K562 (cell line): ENCODE measurements around the gene CSF1. TPM values are rescaled to one million over a fixed set of nuclear protein-coding genes. Genes with fewer than 3 reads are reported as not detected.

Experiments used
- CC2D1A ChIP-seq: fragments of 450-650 bp; IDR thresholded peaks from 2 replicates; pipeline ENCODE4 v1.6.1; 2017; ENCODE audit warnings: mild to moderate bottlenecking
- DACH1 ChIP-seq: fragments of 450-650 bp; IDR thresholded peaks from 2 replicates; pipeline ENCODE4 v1.6.1; 2018; ENCODE audit not compliant: partially characterized antibody
- FOSL1 ChIP-seq: fragments of 200-800 bp; sonication (Bioruptor generic); conservative IDR thresholded peaks from 2 replicates; pipeline ENCODE4 v1.6.1; 2016; ENCODE audit warnings: missing genetic modification characterization, missing compliant biosample characterization
- HNRNPL ChIP-seq: fragments of 200-400 bp; formaldehyde crosslinking; IDR thresholded peaks from 2 replicates; pipeline ENCODE4 v1.6.1; 2017; ENCODE audit warnings: low read depth, mild to moderate bottlenecking, low read length
- L3MBTL2 ChIP-seq: fragments of 450-650 bp; IDR thresholded peaks from 2 replicates; pipeline ENCODE4 v1.6.1; 2016; ENCODE audit warnings: mild to moderate bottlenecking, moderate library complexity
- MAFK ChIP-seq: IDR thresholded peaks from 2 replicates; pipeline ENCODE4 v1.6.1; 2011; ENCODE audit warnings: low read length, improper control_type of control experiment
- SMARCC2 ChIP-seq: fragments of 450-650 bp; IDR thresholded peaks from 2 replicates; pipeline ENCODE4 v1.6.1; 2017; ENCODE audit warnings: antibody characterized with exemption, moderate library complexity, mild to moderate bottlenecking, low read depth
- STAG1 ChIP-seq: sonication (generic); formaldehyde crosslinking; IDR thresholded peaks from 2 replicates; pipeline ENCODE4 v1.5.0; 2020; ENCODE audit warnings: missing genetic modification reagents, borderline replicate concordance
- TAF15 ChIP-seq: fragments of 200-400 bp; formaldehyde crosslinking; IDR thresholded peaks from 2 replicates; pipeline ENCODE4 v1.6.1; 2017; ENCODE audit warnings: mild to moderate bottlenecking, low read depth, low read length, moderate library complexity
- ZKSCAN8 ChIP-seq: fragments of 200-800 bp; sonication (Bioruptor generic); IDR thresholded peaks from 2 replicates; pipeline ENCODE4 v1.6.1; 2016; ENCODE audit warnings: missing genetic modification characterization, missing compliant biosample characterization
- ZNF384 ChIP-seq: IDR thresholded peaks from 2 replicates; pipeline ENCODE4 v1.6.1; 2012; ENCODE audit warnings: low read depth, low read length, improper control_type of control experiment
- ZNF444 ChIP-seq: fragments of 250-450 bp; sonication (Bioruptor Pico); IDR thresholded peaks from 2 replicates; pipeline ENCODE4 v1.4.0; 2020; ENCODE audit warnings: mild to moderate bottlenecking, moderate library complexity
- ZNF830 ChIP-seq: fragments of 250-450 bp; sonication (Bioruptor Pico); IDR thresholded peaks from 2 replicates; pipeline ENCODE4 v1.5.0; 2021; ENCODE audit warnings: mild to moderate bottlenecking
- polyA plus RNA-seq, 8 experiments: library from polyadenylated mRNA; depleted of rRNA in 4 of 8; stranded (reverse) in 5 of 8; unstranded in 3 of 8; fragments of >200 nt; fragmentation: Nextera tagmentation in 2 of 8; fragmentation: Illumina TruSeq in 1 of 8; extraction: Ambion mirVana in 2 of 8; extraction: Trizol in 1 of 8; gene quantifications; 2 replicates each; pipeline versions ENCODE4 v1.2.1 to v1.2.3, GENCODE V29; 2011 to 2014; ENCODE audit warnings: inconsistent platforms in 1 of 8, missing spikeins in 1 of 8
- total RNA-seq, 7 experiments: library from RNA; depleted of rRNA in 6 of 7; stranded (reverse); fragments of >200 nt in 6 of 7; fragmentation: Illumina TruSeq in 2 of 7; extraction: Trizol in 2 of 7; gene quantifications; 2 replicates each; pipeline versions ENCODE4 v1.2.1 to v1.2.3, GENCODE V29; 2011 to 2021; ENCODE audit warnings: low replicate concordance in 1 of 7
- TF ChIP-seq, protein P1 (sequence below): IDR thresholded peaks from 3 replicates; pipeline ENCODE4 v1.6.1; 2011; ENCODE audit warnings: borderline replicate concordance, mild to moderate bottlenecking; ENCODE audit not compliant: insufficient read length, insufficient read depth
- TF ChIP-seq, protein P2 (sequence below): sonication (generic); formaldehyde crosslinking; IDR thresholded peaks from 2 replicates; pipeline ENCODE4 v1.8.0; 2023; ENCODE audit warnings: mild to moderate bottlenecking, missing genetic modification reagents
- TF ChIP-seq, protein P3 (sequence below): fragments of 450-650 bp; formaldehyde crosslinking; conservative IDR thresholded peaks from 2 replicates; pipeline ENCODE4 v1.4.0; 2022; ENCODE audit warnings: mild to moderate bottlenecking, missing genetic modification characterization
- TF ChIP-seq, protein P4 (sequence below): fragments of 450-650 bp; formaldehyde crosslinking; IDR thresholded peaks from 2 replicates; pipeline ENCODE4 v1.4.0; 2020; ENCODE audit warnings: mild to moderate bottlenecking, moderate library complexity
- TF ChIP-seq, protein P5 (sequence below): sonication (generic); formaldehyde crosslinking; IDR thresholded peaks from 2 replicates; pipeline ENCODE4 v1.8.0; 2022; ENCODE audit warnings: missing genetic modification reagents, mild to moderate bottlenecking, moderate library complexity, borderline replicate concordance
- TF ChIP-seq, protein P6 (sequence below): fragments of 250-450 bp; sonication (Bioruptor Pico); IDR thresholded peaks from 2 replicates; pipeline ENCODE4 v1.5.0; 2022; ENCODE audit warnings: mild to moderate bottlenecking

CSF1 gene
- total and polyA plus RNA-seq, 9 of the 15 experiments (the other 6 are each of a cell fraction or from before 2014, with no cell fraction given): 0.18 to 11.8 (median 2.8) TPM

DNA sequence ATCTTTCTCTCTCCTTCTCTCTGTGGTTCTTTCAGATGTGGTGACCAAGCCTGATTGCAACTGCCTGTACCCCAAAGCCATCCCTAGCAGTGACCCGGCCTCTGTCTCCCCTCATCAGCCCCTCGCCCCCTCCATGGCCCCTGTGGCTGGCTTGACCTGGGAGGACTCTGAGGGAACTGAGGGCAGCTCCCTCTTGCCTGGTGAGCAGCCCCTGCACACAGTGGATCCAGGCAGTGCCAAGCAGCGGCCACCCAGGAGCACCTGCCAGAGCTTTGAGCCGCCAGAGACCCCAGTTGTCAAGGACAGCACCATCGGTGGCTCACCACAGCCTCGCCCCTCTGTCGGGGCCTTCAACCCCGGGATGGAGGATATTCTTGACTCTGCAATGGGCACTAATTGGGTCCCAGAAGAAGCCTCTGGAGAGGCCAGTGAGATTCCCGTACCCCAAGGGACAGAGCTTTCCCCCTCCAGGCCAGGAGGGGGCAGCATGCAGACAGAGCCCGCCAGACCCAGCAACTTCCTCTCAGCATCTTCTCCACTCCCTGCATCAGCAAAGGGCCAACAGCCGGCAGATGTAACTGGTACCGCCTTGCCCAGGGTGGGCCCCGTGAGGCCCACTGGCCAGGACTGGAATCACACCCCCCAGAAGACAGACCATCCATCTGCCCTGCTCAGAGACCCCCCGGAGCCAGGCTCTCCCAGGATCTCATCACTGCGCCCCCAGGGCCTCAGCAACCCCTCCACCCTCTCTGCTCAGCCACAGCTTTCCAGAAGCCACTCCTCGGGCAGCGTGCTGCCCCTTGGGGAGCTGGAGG lies 12.7 kb downstream of the CSF1 start (continued):
- TF ChIP-seq, protein P1, sequence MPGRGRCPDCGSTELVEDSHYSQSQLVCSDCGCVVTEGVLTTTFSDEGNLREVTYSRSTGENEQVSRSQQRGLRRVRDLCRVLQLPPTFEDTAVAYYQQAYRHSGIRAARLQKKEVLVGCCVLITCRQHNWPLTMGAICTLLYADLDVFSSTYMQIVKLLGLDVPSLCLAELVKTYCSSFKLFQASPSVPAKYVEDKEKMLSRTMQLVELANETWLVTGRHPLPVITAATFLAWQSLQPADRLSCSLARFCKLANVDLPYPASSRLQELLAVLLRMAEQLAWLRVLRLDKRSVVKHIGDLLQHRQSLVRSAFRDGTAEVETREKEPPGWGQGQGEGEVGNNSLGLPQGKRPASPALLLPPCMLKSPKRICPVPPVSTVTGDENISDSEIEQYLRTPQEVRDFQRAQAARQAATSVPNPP: no peak
- TF ChIP-seq MAFK (peak; percentile 26; the same call in 1 of the 2 replicates), DACH1 (no peak), L3MBTL2 (no peak), CC2D1A (peak; percentile 65; the same call in 1 of the 2 replicates), HNRNPL (no peak), ZKSCAN8 (no peak), ZNF444 (CRISPR knock-in tag) (no peak), STAG1 (CRISPR knock-in tag) (no peak), TAF15 (no peak), ZNF384 (no peak), FOSL1 (tag) (no peak), ZNF830 (CRISPR knock-in tag) (no peak), SMARCC2 (no peak)
- TF ChIP-seq, protein P2, sequence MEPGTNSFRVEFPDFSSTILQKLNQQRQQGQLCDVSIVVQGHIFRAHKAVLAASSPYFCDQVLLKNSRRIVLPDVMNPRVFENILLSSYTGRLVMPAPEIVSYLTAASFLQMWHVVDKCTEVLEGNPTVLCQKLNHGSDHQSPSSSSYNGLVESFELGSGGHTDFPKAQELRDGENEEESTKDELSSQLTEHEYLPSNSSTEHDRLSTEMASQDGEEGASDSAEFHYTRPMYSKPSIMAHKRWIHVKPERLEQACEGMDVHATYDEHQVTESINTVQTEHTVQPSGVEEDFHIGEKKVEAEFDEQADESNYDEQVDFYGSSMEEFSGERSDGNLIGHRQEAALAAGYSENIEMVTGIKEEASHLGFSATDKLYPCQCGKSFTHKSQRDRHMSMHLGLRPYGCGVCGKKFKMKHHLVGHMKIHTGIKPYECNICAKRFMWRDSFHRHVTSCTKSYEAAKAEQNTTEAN: no peak
- TF ChIP-seq, protein P3, sequence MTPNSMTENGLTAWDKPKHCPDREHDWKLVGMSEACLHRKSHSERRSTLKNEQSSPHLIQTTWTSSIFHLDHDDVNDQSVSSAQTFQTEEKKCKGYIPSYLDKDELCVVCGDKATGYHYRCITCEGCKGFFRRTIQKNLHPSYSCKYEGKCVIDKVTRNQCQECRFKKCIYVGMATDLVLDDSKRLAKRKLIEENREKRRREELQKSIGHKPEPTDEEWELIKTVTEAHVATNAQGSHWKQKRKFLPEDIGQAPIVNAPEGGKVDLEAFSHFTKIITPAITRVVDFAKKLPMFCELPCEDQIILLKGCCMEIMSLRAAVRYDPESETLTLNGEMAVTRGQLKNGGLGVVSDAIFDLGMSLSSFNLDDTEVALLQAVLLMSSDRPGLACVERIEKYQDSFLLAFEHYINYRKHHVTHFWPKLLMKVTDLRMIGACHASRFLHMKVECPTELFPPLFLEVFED (CRISPR knock-in tag): no peak
- TF ChIP-seq, protein P4, sequence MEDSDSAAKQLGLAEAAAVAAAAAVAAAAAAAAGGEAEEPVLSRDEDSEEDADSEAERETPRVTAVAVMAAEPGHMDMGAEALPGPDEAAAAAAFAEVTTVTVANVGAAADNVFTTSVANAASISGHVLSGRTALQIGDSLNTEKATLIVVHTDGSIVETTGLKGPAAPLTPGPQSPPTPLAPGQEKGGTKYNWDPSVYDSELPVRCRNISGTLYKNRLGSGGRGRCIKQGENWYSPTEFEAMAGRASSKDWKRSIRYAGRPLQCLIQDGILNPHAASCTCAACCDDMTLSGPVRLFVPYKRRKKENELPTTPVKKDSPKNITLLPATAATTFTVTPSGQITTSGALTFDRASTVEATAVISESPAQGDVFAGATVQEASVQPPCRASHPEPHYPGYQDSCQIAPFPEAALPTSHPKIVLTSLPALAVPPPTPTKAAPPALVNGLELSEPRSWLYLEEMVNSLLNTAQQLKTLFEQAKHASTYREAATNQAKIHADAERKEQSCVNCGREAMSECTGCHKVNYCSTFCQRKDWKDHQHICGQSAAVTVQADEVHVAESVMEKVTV: no peak
- TF ChIP-seq, protein P5, sequence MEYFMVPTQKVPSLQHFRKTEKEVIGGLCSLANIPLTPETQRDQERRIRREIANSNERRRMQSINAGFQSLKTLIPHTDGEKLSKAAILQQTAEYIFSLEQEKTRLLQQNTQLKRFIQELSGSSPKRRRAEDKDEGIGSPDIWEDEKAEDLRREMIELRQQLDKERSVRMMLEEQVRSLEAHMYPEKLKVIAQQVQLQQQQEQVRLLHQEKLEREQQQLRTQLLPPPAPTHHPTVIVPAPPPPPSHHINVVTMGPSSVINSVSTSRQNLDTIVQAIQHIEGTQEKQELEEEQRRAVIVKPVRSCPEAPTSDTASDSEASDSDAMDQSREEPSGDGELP (CRISPR knock-in tag): 0 out of 2 replicates have a peak, but pooled peaks have one; percentile 17
- TF ChIP-seq, protein P6, sequence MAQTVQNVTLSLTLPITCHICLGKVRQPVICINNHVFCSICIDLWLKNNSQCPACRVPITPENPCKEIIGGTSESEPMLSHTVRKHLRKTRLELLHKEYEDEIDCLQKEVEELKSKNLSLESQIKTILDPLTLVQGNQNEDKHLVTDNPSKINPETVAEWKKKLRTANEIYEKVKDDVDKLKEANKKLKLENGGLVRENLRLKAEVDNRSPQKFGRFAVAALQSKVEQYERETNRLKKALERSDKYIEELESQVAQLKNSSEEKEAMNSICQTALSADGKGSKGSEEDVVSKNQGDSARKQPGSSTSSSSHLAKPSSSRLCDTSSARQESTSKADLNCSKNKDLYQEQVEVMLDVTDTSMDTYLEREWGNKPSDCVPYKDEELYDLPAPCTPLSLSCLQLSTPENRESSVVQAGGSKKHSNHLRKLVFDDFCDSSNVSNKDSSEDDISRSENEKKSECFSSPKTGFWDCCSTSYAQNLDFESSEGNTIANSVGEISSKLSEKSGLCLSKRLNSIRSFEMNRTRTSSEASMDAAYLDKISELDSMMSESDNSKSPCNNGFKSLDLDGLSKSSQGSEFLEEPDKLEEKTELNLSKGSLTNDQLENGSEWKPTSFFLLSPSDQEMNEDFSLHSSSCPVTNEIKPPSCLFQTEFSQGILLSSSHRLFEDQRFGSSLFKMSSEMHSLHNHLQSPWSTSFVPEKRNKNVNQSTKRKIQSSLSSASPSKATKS (CRISPR knock-in tag): no peak
